Measurements from ENCODE around the gene PANK1. TPM values are rescaled to one million over a fixed set of nuclear protein-coding genes. Genes with fewer than 3 reads are reported as not detected.

Gene PANK1
- total RNA-seq, 1 experiment from 2014 or later = 33.2 TPM

- H3K9ac ChIP-seq (ENCODE audit: extremely low read depth, insufficient read length, low read length) = no peak overlapping the region
- Mint-ChIP-seq H3K4me1 (peaks cover 29 to 46% of the 10 kb centered on the region in 2 experiments), H3K4me3 (no peak overlapping the region), H3K9me3 (no peaks in the 10 kb centered on the region; a peak in 1 of 5 replicates), H3K27me3 (ENCODE audit: low read depth) (no peaks in the 10 kb centered on the region), H3K27ac (no peak overlapping the region), H3K36me3 (ENCODE audit: insufficient read depth in 1 of 3, low read depth in 3 of 3) (peaks cover 0 to 9% (median under 1%) of the 10 kb centered on the region in 3 experiments; a peak in 3 of 7 replicates)
- no peak for DNase-seq
- H3K79me1 ChIP-seq (ENCODE audit: insufficient read depth, low read depth, low read length, poor library complexity, severe bottlenecking) = no peaks in the 10 kb centered on the region
- no peak overlapping the region for H2BK120ac ChIP-seq (ENCODE audit: low read depth, low read length, poor library complexity, severe bottlenecking)
- H2AFZ ChIP-seq (ENCODE audit: low read length) = no peak overlapping the region
- H3K4me1 ChIP-seq (ENCODE audit: insufficient read depth, low read length) = peaks cover 5% of the 10 kb centered on the region; the same call in 1 of the 2 replicates
- no peak overlapping the region for H3K27ac ChIP-seq (ENCODE audit: insufficient read length, low read depth, low read length)
- no peak overlapping the region for H2BK12ac ChIP-seq (ENCODE audit: insufficient read length, low read depth, low read length)
- no peaks in the 10 kb centered on the region for H4K20me1 ChIP-seq (ENCODE audit: control insufficient read depth, insufficient read depth, insufficient read length)
- no peaks in the 10 kb centered on the region for H3K27me3 ChIP-seq (ENCODE audit: insufficient read depth, low read length)
- no peak overlapping the region for H2AK5ac ChIP-seq (ENCODE audit: insufficient read length, low read length)
- H3K4ac ChIP-seq (ENCODE audit: low read depth, low read length) = no peak overlapping the region
- no peak overlapping the region for H3T11ph ChIP-seq (ENCODE audit: low read length)
- no peaks in the 10 kb centered on the region for H3K79me2 ChIP-seq (ENCODE audit: insufficient read depth, low read length)
- no peak overlapping the region for H2BK5ac ChIP-seq (ENCODE audit: insufficient read length, low read length)
- H3K23me2 ChIP-seq (ENCODE audit: insufficient read length, low read depth, low read length, poor library complexity, severe bottlenecking) = no peaks in the 10 kb centered on the region
- H3K14ac ChIP-seq (ENCODE audit: insufficient read depth, low read length) = no peak overlapping the region
- no peak overlapping the region for H3K23ac ChIP-seq (ENCODE audit: insufficient read length, low read depth, low read length)
- no peaks in the 10 kb centered on the region for H3K9me3 ChIP-seq (ENCODE audit: control insufficient read depth, low read depth, low read length)
- H3K18ac ChIP-seq (ENCODE audit: insufficient read length, low read depth, low read length) = no peak overlapping the region
- no peak overlapping the region for H3K56ac ChIP-seq (ENCODE audit: insufficient read length, low read depth, low read length)
- no peak overlapping the region for H4K5ac ChIP-seq (ENCODE audit: insufficient read length, low read depth, low read length)
- no CpG with 5 or more reads among the region's 3 CpGs for WGBS (ENCODE audit: extremely low coverage, insufficient read length, low lambda C conversion rate)
- no peak overlapping the region for H2BK15ac ChIP-seq (ENCODE audit: low read depth, low read length)
- H2BK20ac ChIP-seq (ENCODE audit: low read depth, low read length, poor library complexity, severe bottlenecking) = no peak overlapping the region
- H3K4me2 ChIP-seq (ENCODE audit: insufficient read depth, insufficient read length, low read length) = no peak overlapping the region
- TF ChIP-seq CTCF (conservative IDR thresholded peaks at IDR 0.05) = no peak
- no peak overlapping the region for H4K8ac ChIP-seq (replicated peaks; ENCODE audit: insufficient read length, low read depth, low read length)
- H4K91ac ChIP-seq (ENCODE audit: insufficient read length, low read depth, low read length) = no peak overlapping the region
Measured at GRCh38 chr10:89563311-89563710, 81.7 kb downstream of the PANK1 start.

Measured in H9 (cell line).